Neural cell (in vitro differentiated cells): ENCODE measurements around the gene IRF2BP2. TPM values are rescaled to one million over a fixed set of nuclear protein-coding genes. Genes with fewer than 3 reads are reported as not detected.

Source experiments
- H2AFZ ChIP-seq: fragments of 200-600, 300-800 bp; sonication (generic), shearing (Covaris generic); 2 replicates; pipeline ENCODE4 v1.6.0; 2014; ENCODE audit warnings: low read depth, mild to moderate bottlenecking, antibody characterized with exemption, low read length, moderate library complexity
- H3F3A ChIP-seq: fragments of 200-600 bp; shearing (Covaris generic); 2 replicates; pipeline ENCODE4 v1.6.1; 2016; ENCODE audit warnings: mild to moderate bottlenecking, moderate library complexity, mixed read lengths, antibody characterized with exemption, low read length; ENCODE audit not compliant: insufficient read depth, poor library complexity, severe bottlenecking
- H3K27ac ChIP-seq: fragments of 200-600, 300-800 bp; sonication (generic), shearing (Covaris generic); 2 replicates; pipeline ENCODE4 v1.5.1; 2014; ENCODE audit warnings: mild to moderate bottlenecking, low read length, moderate library complexity
- H3K27me3 ChIP-seq: fragments of 300-800, 200-600 bp; sonication (generic), shearing (Covaris generic); 2 replicates; pipeline ENCODE4 v1.6.0; 2014; ENCODE audit warnings: mild to moderate bottlenecking, low read depth, low read length, moderate library complexity; ENCODE audit not compliant: insufficient read depth
- H3K36me3 ChIP-seq: fragments of 300-800, 200-600 bp; sonication (generic), shearing (Covaris generic); 2 replicates; pipeline ENCODE4 v1.5.1; 2014; ENCODE audit warnings: mild to moderate bottlenecking, antibody characterized with exemption, low read length, moderate library complexity; ENCODE audit not compliant: insufficient read depth
- H3K4me2 ChIP-seq: fragments of 300-800, 200-600 bp; sonication (generic), shearing (Covaris generic); 2 replicates; pipeline ENCODE4 v1.6.0; 2014; ENCODE audit warnings: mild to moderate bottlenecking, low read length
- H3K4me3 ChIP-seq: fragments of 300-800, 200-600 bp; sonication (generic), shearing (Covaris generic); 2 replicates; pipeline ENCODE4 v1.5.1; 2014; ENCODE audit warnings: mild to moderate bottlenecking, low read length, moderate library complexity
- H3K79me2 ChIP-seq: fragments of 200-600 bp; shearing (Covaris generic); replicated peaks from 2 replicates; pipeline ENCODE4 v1.6.0; 2014; ENCODE audit warnings: mild to moderate bottlenecking, low read length, moderate library complexity; ENCODE audit not compliant: insufficient read depth
- H3K9ac ChIP-seq: fragments of 300-800, 200-600 bp; sonication (generic), shearing (Covaris generic); 2 replicates; pipeline ENCODE4 v1.6.1; 2016; ENCODE audit warnings: mild to moderate bottlenecking, low read length, mixed read lengths
- H3K9me2 ChIP-seq: fragments of 200-600 bp; shearing (Covaris generic); 2 replicates; pipeline ENCODE4 v1.6.1; 2016; ENCODE audit warnings: mild to moderate bottlenecking, low read length, mixed read lengths; ENCODE audit not compliant: insufficient read depth
- H3K9me3 ChIP-seq: fragments of 200-600, 300-800 bp; sonication (generic), shearing (Covaris generic); 2 replicates; pipeline ENCODE4 v1.6.1; 2016; ENCODE audit warnings: mild to moderate bottlenecking, mixed run types, low read length, moderate library complexity, mixed read lengths
- H4K20me1 ChIP-seq: fragments of 200-600 bp; shearing (Covaris generic); 2 replicates; pipeline ENCODE4 v1.6.1; 2016; ENCODE audit warnings: mild to moderate bottlenecking, mixed run types; ENCODE audit not compliant: insufficient read depth
- EP300 ChIP-seq: fragments of 450-650 bp; conservative IDR thresholded peaks from 2 replicates; pipeline ENCODE4 v1.6.1; 2014; ENCODE audit warnings: antibody characterized with exemption, mild to moderate bottlenecking, moderate library complexity; ENCODE audit not compliant: poor library complexity, severe bottlenecking
- EZH2 ChIP-seq: fragments of 200-600, 300-800 bp; shearing (Covaris generic), sonication (generic); IDR thresholded peaks from 2 replicates; pipeline ENCODE4 v1.6.1; 2014; ENCODE audit warnings: antibody characterized with exemption, low read length, borderline replicate concordance, mild to moderate bottlenecking; ENCODE audit not compliant: insufficient read depth, poor library complexity, severe bottlenecking
- MXI1 ChIP-seq: fragments of 450-650 bp; conservative IDR thresholded peaks from 2 replicates; pipeline ENCODE4 v1.6.1; 2014; ENCODE audit warnings: antibody characterized with exemption, mild to moderate bottlenecking; ENCODE audit not compliant: poor library complexity, severe bottlenecking
- POLR2AphosphoS5 ChIP-seq: IDR thresholded peaks from 2 replicates; pipeline ENCODE4 v1.6.1; 2012
- RAD21 ChIP-seq: fragments of 450-650 bp; conservative IDR thresholded peaks from 2 replicates; pipeline ENCODE4 v1.6.1; 2014; ENCODE audit warnings: antibody characterized with exemption, mild to moderate bottlenecking, moderate library complexity
- SMC3 ChIP-seq: fragments of 450-650 bp; conservative IDR thresholded peaks from 2 replicates; pipeline ENCODE4 v1.6.1; 2014; ENCODE audit warnings: antibody characterized with exemption, mild to moderate bottlenecking, moderate library complexity; ENCODE audit not compliant: poor library complexity
- TAF1 ChIP-seq: IDR thresholded peaks from 2 replicates; pipeline ENCODE4 v1.6.1; 2012; ENCODE audit warnings: low read depth
- polyA plus RNA-seq: library from polyadenylated mRNA; depleted of rRNA; stranded (reverse); fragments of >200 nt; gene quantifications from 2 replicates; pipeline ENCODE4 v1.2.3, GENCODE V29; 2014
- TF ChIP-seq, protein P1 (sequence below): IDR thresholded peaks from 2 replicates; pipeline ENCODE4 v1.6.1; 2012; ENCODE audit warnings: borderline replicate concordance
- TF ChIP-seq, protein P2 (sequence below): fragments of 450-650 bp; IDR thresholded peaks from 2 replicates; pipeline ENCODE4 v1.5.1; 2014; ENCODE audit warnings: antibody characterized with exemption, mild to moderate bottlenecking, moderate library complexity; ENCODE audit not compliant: poor library complexity, severe bottlenecking

Gene IRF2BP2
- polyA plus RNA-seq, 1 donor from 2014 or later = 56.9 TPM

DNA sequence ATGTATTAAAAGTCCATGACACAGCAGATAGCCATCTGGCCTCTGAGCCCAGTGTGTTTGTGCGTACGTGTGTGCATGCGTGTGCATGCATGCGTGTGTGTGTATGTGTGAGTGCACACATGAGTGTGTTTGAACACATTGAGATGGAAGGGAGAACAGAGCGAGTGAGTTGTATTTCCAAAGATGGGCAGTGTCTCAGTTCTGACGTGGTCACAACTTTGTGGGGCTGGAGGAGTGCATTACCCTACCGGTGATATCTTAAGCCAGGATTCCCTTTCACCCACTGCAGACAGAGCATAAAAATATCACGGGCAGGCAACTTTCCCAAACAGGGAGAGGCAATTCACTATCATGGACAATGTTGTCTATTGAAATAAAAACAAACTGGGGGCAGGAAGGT is 27.8 kb downstream of the IRF2BP2 start:
- TF ChIP-seq, protein P1, sequence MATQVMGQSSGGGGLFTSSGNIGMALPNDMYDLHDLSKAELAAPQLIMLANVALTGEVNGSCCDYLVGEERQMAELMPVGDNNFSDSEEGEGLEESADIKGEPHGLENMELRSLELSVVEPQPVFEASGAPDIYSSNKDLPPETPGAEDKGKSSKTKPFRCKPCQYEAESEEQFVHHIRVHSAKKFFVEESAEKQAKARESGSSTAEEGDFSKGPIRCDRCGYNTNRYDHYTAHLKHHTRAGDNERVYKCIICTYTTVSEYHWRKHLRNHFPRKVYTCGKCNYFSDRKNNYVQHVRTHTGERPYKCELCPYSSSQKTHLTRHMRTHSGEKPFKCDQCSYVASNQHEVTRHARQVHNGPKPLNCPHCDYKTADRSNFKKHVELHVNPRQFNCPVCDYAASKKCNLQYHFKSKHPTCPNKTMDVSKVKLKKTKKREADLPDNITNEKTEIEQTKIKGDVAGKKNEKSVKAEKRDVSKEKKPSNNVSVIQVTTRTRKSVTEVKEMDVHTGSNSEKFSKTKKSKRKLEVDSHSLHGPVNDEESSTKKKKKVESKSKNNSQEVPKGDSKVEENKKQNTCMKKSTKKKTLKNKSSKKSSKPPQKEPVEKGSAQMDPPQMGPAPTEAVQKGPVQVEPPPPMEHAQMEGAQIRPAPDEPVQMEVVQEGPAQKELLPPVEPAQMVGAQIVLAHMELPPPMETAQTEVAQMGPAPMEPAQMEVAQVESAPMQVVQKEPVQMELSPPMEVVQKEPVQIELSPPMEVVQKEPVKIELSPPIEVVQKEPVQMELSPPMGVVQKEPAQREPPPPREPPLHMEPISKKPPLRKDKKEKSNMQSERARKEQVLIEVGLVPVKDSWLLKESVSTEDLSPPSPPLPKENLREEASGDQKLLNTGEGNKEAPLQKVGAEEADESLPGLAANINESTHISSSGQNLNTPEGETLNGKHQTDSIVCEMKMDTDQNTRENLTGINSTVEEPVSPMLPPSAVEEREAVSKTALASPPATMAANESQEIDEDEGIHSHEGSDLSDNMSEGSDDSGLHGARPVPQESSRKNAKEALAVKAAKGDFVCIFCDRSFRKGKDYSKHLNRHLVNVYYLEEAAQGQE = no peak
- TF ChIP-seq, protein P2, sequence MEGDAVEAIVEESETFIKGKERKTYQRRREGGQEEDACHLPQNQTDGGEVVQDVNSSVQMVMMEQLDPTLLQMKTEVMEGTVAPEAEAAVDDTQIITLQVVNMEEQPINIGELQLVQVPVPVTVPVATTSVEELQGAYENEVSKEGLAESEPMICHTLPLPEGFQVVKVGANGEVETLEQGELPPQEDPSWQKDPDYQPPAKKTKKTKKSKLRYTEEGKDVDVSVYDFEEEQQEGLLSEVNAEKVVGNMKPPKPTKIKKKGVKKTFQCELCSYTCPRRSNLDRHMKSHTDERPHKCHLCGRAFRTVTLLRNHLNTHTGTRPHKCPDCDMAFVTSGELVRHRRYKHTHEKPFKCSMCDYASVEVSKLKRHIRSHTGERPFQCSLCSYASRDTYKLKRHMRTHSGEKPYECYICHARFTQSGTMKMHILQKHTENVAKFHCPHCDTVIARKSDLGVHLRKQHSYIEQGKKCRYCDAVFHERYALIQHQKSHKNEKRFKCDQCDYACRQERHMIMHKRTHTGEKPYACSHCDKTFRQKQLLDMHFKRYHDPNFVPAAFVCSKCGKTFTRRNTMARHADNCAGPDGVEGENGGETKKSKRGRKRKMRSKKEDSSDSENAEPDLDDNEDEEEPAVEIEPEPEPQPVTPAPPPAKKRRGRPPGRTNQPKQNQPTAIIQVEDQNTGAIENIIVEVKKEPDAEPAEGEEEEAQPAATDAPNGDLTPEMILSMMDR = no peak
- no peak for TF ChIP-seq MXI1
- no peak for TF ChIP-seq EZH2
- no peak for TF ChIP-seq RAD21
- TF ChIP-seq POLR2AphosphoS5 = no peak
- TF ChIP-seq EP300 = no peak
- no peak for TF ChIP-seq SMC3
- no peak for TF ChIP-seq TAF1
- Histone ChIP-seq H3K79me2 (no peaks in the 10 kb centered on the region), H3K4me3 (no peak overlapping the region), H2AFZ (no peak overlapping the region), H3K27ac (no peak overlapping the region), H4K20me1 (no peaks in the 10 kb centered on the region), H3F3A (no peaks in the 10 kb centered on the region), H3K27me3 (no peaks in the 10 kb centered on the region), H3K36me3 (no peaks in the 10 kb centered on the region), H3K4me2 (no peak overlapping the region), H3K9me3 (no peaks in the 10 kb centered on the region), H3K9me2 (no peaks in the 10 kb centered on the region), H3K9ac (no peak overlapping the region)

DNA sequence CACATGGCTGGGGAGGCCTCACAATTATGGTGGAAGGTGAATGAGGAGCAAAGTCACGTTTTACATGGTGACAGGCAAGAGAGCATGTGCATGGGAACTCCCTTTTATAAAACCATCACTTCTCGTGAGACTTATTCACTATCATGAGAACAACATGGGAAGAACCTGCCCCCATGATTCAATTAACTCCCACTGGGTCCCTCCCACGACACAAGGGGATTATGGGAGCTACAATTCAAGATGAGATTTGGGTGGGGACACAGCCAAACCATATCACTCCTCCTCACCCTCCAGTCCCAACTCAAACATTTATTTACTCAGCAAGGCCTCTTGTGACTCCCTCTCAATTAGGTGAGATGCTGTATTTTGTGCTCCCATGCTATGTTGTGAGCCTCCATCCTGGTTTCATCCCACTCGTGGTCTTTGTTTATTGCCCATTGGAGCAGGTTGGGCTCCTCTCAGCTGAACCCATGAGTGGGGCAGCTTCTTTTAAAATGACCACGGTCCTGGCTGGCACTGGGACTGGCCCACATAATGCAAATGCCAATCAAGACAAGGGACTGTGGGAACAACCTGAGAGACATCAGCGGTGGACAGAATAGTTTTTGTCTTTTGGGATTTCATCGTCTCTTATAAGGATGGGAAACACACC is 28.8 kb downstream of the IRF2BP2 start:
- no peaks in the 10 kb centered on the region for H4K20me1 ChIP-seq
- TF ChIP-seq SMC3 = no peak
- no peak for TF ChIP-seq EZH2
- TF ChIP-seq, protein P1 = no peak
- no peak for TF ChIP-seq POLR2AphosphoS5
- no peak for TF ChIP-seq TAF1
- no peak for TF ChIP-seq RAD21
- H3K27me3 ChIP-seq = no peaks in the 10 kb centered on the region
- H2AFZ ChIP-seq = no peak overlapping the region
- H3K9ac ChIP-seq = no peak overlapping the region
- no peaks in the 10 kb centered on the region for H3F3A ChIP-seq
- no peaks in the 10 kb centered on the region for H3K9me2 ChIP-seq
- H3K4me2 ChIP-seq = no peak overlapping the region
- H3K27ac ChIP-seq = no peak overlapping the region
- H3K4me3 ChIP-seq = no peak overlapping the region
- H3K36me3 ChIP-seq = no peaks in the 10 kb centered on the region
- H3K9me3 ChIP-seq = no peaks in the 10 kb centered on the region
- no peaks in the 10 kb centered on the region for H3K79me2 ChIP-seq
